Neural progenitor cell (in vitro differentiated cells): ENCODE data around the gene TFCP2.

ENCODE experiments used
- CTCF ChIP-seq: fragments of 200-600 bp; sonication (generic); IDR thresholded peaks from 2 replicates; pipeline ENCODE4 v1.5.1; 2017; ENCODE audit warnings: antibody characterized with exemption, mild to moderate bottlenecking
- EZH2 ChIP-seq: fragments of 200-600 bp; sonication (generic); IDR thresholded peaks from 2 replicates; pipeline ENCODE4 v1.6.1; 2017; ENCODE audit warnings: antibody characterized with exemption, mild to moderate bottlenecking, moderate library complexity
- EZH2phosphoT487 ChIP-seq: fragments of 200-600 bp; sonication (generic); IDR thresholded peaks from 2 replicates; pipeline ENCODE4 v1.6.1; 2017; ENCODE audit warnings: antibody characterized with exemption

DNA sequence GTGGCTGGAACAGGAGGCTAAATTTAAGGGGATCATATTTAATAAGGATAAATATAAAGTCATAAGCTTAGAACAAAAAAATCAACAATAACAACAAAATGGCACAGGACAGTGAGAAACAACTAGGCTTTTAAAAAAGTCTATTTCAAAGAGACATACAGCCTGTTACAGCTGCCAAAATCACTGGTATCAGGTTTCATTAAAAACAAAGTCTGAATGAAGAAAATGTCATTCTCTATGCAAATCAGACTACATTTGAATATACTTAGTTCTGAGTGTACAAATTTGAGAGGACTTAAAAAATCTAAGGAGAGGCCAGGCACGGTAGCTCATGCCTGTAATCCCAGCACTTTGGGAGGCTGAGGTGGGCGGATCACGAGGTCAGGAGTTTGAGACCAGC, 44.0 kb downstream of the TFCP2 start:
- TF ChIP-seq EZH2phosphoT487 (no peak), CTCF (no peak), EZH2 (no peak)
